DND-41 (cell line): ENCODE measurements around the gene HSFY2.
"Not testable (repeated sequence)": the region's sequence is repeated elsewhere in the genome, so short reads cannot be mapped to it uniquely, and the experiment has no call there.

Source experiments
- ATAC-seq: fragments of 200-7000 bp; cut with Tn5 transposase; 3 replicates; pipeline ENCODE4 v1.9.1; 2021; ENCODE audit warnings: low read depth; ENCODE audit not compliant: insufficient read depth
- DNase-seq: peaks from one replicate; pipeline ENCODE4 v3.0.0-alpha.2; 2020
- H2AFZ ChIP-seq: 2 replicates; pipeline ENCODE4 v1.6.0; 2012; ENCODE audit warnings: low read depth, low read length
- H3K27ac ChIP-seq: 2 replicates; pipeline ENCODE4 v1.5.1; 2012; ENCODE audit warnings: low read length, inconsistent platforms
- H3K27me3 ChIP-seq: fragments of 200-600 bp; sonication (generic); 2 replicates; pipeline ENCODE4 v1.6.0; 2012; ENCODE audit warnings: low read length, mild to moderate bottlenecking, inconsistent platforms; ENCODE audit not compliant: insufficient read depth, poor library complexity
- H3K36me3 ChIP-seq: 2 replicates; pipeline ENCODE4 v1.5.1; 2012; ENCODE audit warnings: low read length, inconsistent platforms; ENCODE audit not compliant: insufficient read depth
- H3K4me1 ChIP-seq: 2 replicates; pipeline ENCODE4 v1.5.1; 2012; ENCODE audit warnings: mild to moderate bottlenecking, low read length; ENCODE audit not compliant: insufficient read depth
- H3K4me2 ChIP-seq: 2 replicates; pipeline ENCODE4 v1.6.0; 2012; ENCODE audit warnings: mild to moderate bottlenecking, moderate library complexity, low read length, inconsistent platforms; ENCODE audit not compliant: insufficient read depth
- H3K4me3 ChIP-seq, 2 experiments: fragments of 200-600 bp in 1 of 2; shearing (Covaris generic) in 1 of 2; 2 replicates each; pipeline ENCODE4 v1.5.1; 2012 to 2016; ENCODE audit warnings: inconsistent platforms in 2 of 2, low read length in 2 of 2, mild to moderate bottlenecking in 2 of 2, low read depth in 1 of 2, moderate library complexity in 1 of 2
- H3K79me2 ChIP-seq: 2 replicates; pipeline ENCODE4 v1.6.0; 2012; ENCODE audit warnings: low read length, inconsistent platforms; ENCODE audit not compliant: insufficient read depth
- H3K9ac ChIP-seq: 2 replicates; pipeline ENCODE4 v1.6.0; 2012; ENCODE audit warnings: low read depth, mild to moderate bottlenecking, inconsistent platforms, low read length, moderate library complexity
- H3K9me3 ChIP-seq: 2 replicates; pipeline ENCODE4 v1.5.1; 2012; ENCODE audit warnings: low read length, moderate library complexity, mild to moderate bottlenecking, inconsistent platforms; ENCODE audit not compliant: insufficient read depth, severe bottlenecking
- H4K20me1 ChIP-seq: 2 replicates; pipeline ENCODE4 v1.6.0; 2012; ENCODE audit warnings: low read length; ENCODE audit not compliant: insufficient read depth

Gene HSFY2, protein sequence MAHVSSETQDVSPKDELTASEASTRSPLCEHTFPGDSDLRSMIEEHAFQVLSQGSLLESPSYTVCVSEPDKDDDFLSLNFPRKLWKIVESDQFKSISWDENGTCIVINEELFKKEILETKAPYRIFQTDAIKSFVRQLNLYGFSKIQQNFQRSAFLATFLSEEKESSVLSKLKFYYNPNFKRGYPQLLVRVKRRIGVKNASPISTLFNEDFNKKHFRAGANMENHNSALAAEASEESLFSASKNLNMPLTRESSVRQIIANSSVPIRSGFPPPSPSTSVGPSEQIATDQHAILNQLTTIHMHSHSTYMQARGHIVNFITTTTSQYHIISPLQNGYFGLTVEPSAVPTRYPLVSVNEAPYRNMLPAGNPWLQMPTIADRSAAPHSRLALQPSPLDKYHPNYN

DNA sequence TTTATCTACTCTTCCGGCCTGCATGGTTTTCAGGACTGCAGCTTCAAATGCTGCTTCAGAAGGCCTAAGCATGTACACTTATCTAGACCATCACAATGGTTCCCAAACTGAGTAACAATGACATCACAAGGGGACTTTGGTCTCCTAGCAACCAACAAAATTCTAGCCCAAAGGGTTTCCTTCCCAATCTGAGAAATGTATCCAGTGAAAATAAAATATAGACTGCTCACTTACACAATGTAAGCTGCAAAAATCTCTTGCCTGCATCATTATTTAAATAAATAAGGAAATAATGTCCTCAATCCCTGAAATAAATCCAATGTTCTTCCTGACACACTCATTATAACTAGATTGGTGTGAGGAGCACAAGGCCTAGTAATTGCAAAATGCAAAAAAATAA lies at the start of gene HSFY2:
TSS of gene HSFY2 (minus strand) at position 101 of the 400 bp plus-strand sequence. CDS start 117 bp downstream, outside the sequence.
- DNase-seq, H4K20me1 ChIP-seq, H3K27ac ChIP-seq, H3K27me3 ChIP-seq, H3K4me3 ChIP-seq, ATAC-seq, H3K9me3 ChIP-seq, H3K4me2 ChIP-seq, H3K79me2 ChIP-seq, H3K9ac ChIP-seq, H3K4me1 ChIP-seq, H3K36me3 ChIP-seq, H2AFZ ChIP-seq: not testable (repeated sequence)

GRCh38 chrY:18815751-18816150 lies 42.2 kb upstream of the HSFY2 start:
- H3K4me3 ChIP-seq, H4K20me1 ChIP-seq, H3K27ac ChIP-seq, H3K9me3 ChIP-seq, ATAC-seq, H3K79me2 ChIP-seq, H3K27me3 ChIP-seq, H3K9ac ChIP-seq, H3K36me3 ChIP-seq, DNase-seq, H3K4me1 ChIP-seq, H2AFZ ChIP-seq, H3K4me2 ChIP-seq: not testable (repeated sequence)

DNA sequence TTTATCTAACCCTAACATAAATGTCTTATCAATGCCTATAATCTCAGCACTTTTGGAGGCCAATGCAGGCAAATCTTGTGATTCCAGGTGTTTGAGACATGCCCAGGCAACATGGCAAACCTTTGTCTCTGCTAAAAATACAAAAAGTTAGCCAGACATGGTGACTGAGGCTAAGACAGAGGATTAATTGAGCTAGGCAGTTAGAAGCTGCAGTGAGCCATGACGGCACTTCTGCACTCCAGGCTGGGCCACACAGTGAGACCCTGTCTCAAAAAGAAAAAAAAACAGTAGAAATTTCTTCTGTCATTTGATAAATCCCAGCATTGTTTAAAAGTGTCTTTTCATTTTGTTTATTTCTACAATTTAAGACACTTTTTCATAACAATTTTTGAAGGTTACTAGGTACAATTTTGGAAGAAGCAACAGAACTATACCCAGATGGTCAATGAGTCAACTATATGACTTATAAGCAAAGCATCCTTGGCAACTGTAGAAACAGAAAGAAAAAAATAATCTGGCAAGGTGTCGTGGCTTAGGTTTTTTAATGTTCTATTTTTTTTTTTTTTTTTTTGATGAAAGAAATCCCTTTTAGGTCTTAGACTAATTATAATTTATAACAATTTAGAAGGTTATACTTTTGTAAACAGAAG lies 15.3 kb upstream of the HSFY2 start:
- not testable (repeated sequence) for H3K9ac ChIP-seq, H3K4me3 ChIP-seq, H4K20me1 ChIP-seq, DNase-seq, H3K4me1 ChIP-seq, ATAC-seq, H3K9me3 ChIP-seq, H3K36me3 ChIP-seq, H2AFZ ChIP-seq, H3K27me3 ChIP-seq, H3K79me2 ChIP-seq, H3K4me2 ChIP-seq, H3K27ac ChIP-seq

DNA sequence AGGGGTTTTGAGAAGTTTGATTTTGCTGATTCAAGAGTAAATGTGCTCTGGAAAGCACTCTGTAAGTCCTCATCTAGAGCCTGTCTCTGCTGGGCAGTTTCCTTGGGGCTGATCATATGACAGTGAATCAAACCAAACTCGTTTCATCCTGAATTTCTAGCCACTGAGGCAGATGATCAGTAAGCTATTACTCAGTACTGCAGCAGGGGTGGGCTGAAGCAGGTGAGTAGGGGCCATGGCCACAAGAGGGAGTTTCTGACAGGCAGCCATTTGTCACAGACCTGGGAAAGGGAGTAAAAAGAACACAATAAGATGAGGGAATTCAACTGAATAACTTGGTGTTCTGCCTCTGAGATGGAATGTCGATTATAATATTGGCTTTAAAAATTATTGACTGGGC lies 19.5 kb downstream of the HSFY2 start:
- not testable (repeated sequence) for H3K9me3 ChIP-seq, H3K9ac ChIP-seq, H3K27me3 ChIP-seq, H3K4me3 ChIP-seq, H3K36me3 ChIP-seq, H3K4me1 ChIP-seq, H3K4me2 ChIP-seq, H2AFZ ChIP-seq, H4K20me1 ChIP-seq, ATAC-seq, H3K27ac ChIP-seq, H3K79me2 ChIP-seq, DNase-seq

DNA sequence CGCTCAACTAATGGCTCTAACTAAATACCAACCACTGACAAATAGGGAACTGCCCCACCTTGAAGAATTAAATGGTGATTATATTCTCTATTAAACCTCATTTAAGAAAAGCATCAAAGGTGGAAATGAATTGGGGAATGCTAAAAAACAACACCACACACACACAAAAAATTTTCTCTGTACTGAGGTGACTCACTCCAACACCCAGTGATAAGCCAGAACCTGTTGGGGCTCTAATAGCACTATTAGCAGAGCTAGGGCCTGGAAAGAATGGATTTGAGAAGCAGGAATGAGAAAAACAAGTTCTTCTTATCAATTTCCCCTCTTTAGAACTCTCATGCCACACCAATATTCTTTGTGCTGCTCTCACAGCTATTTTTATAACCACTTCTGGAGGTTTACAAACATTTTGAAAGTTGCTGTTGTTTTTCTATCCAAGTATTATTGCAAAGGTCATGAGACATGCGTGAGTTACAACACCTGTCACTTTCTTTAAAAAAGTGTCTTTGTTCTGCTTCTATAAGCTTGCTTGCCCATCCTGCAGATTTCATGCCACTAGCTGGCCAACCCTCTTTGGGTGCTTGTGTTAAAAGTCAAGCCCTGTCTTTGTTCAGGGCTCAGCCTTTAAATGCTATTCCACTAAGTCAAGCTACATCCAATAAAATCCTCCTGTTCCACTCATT lies 20.3 kb downstream of the HSFY2 start:
- H3K79me2 ChIP-seq, H3K9ac ChIP-seq, H2AFZ ChIP-seq, H3K4me1 ChIP-seq, H3K4me2 ChIP-seq, H3K27ac ChIP-seq, H3K4me3 ChIP-seq, H3K9me3 ChIP-seq, H3K36me3 ChIP-seq, H4K20me1 ChIP-seq, ATAC-seq, DNase-seq, H3K27me3 ChIP-seq: not testable (repeated sequence)

- H3K4me1 ChIP-seq, H3K79me2 ChIP-seq, DNase-seq, ATAC-seq, H3K27me3 ChIP-seq, H3K36me3 ChIP-seq, H3K9ac ChIP-seq, H4K20me1 ChIP-seq, H3K4me2 ChIP-seq, H3K9me3 ChIP-seq, H3K27ac ChIP-seq, H2AFZ ChIP-seq, H3K4me3 ChIP-seq: not testable (repeated sequence)
These were observed 49.8 kb downstream of the HSFY2 start for GRCh38 chrY:18723714-18724113.
